Measurements from ENCODE around the gene TTC39B. TPM values are rescaled to one million over a fixed set of nuclear protein-coding genes. Genes with fewer than 3 reads are reported as not detected.

TTC39B gene
- total RNA-seq, 1 experiment from 2014 or later: 7.4 TPM

DNA sequence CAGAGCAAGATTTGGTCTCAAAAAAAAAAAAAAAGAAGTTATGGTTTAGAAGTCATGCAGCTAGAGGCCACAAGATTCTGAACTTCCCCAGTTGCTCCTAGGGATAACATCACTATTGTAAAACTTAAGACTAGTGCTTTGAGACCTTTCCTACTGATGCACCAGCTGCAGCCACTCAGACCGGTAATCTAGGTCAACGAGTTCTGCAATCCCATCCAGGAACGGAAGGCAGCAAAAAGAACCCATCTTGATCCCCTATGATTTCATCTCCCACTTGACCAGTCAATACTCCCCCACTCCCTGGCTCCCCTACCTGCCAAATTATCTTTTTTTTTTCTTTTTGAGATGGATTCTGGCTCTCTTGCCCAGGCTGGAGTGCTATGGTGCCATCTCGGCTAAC, 46.9 kb upstream of the TTC39B start (continued):
- TF ChIP-seq, protein P1, sequence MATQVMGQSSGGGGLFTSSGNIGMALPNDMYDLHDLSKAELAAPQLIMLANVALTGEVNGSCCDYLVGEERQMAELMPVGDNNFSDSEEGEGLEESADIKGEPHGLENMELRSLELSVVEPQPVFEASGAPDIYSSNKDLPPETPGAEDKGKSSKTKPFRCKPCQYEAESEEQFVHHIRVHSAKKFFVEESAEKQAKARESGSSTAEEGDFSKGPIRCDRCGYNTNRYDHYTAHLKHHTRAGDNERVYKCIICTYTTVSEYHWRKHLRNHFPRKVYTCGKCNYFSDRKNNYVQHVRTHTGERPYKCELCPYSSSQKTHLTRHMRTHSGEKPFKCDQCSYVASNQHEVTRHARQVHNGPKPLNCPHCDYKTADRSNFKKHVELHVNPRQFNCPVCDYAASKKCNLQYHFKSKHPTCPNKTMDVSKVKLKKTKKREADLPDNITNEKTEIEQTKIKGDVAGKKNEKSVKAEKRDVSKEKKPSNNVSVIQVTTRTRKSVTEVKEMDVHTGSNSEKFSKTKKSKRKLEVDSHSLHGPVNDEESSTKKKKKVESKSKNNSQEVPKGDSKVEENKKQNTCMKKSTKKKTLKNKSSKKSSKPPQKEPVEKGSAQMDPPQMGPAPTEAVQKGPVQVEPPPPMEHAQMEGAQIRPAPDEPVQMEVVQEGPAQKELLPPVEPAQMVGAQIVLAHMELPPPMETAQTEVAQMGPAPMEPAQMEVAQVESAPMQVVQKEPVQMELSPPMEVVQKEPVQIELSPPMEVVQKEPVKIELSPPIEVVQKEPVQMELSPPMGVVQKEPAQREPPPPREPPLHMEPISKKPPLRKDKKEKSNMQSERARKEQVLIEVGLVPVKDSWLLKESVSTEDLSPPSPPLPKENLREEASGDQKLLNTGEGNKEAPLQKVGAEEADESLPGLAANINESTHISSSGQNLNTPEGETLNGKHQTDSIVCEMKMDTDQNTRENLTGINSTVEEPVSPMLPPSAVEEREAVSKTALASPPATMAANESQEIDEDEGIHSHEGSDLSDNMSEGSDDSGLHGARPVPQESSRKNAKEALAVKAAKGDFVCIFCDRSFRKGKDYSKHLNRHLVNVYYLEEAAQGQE (IDR thresholded peaks at IDR 0.05; ENCODE audit: low read depth): no peak
- TF ChIP-seq JUND (IDR thresholded peaks at IDR 0.05) (no peak), SP1 (IDR thresholded peaks at IDR 0.05; ENCODE audit: low read depth) (no peak), EGR1 (IDR thresholded peaks at IDR 0.05; ENCODE audit: low read depth) (no peak), RAD21 (IDR thresholded peaks at IDR 0.05; ENCODE audit: low read depth) (no peak), ZFX (IDR thresholded peaks at IDR 0.05) (no peak), FOSL1 (IDR thresholded peaks at IDR 0.05; ENCODE audit: low read depth) (no peak), ZNF274 (IDR thresholded peaks at IDR 0.05; ENCODE audit: low read depth, low read length) (no peak), ELF1 (IDR thresholded peaks at IDR 0.05; ENCODE audit: borderline replicate concordance, low read depth) (no peak), POLR2AphosphoS5 (IDR thresholded peaks at IDR 0.05; ENCODE audit: low read depth, low read length) (no peak), SRF (IDR thresholded peaks at IDR 0.05; ENCODE audit: low read depth) (no peak)

DNA sequence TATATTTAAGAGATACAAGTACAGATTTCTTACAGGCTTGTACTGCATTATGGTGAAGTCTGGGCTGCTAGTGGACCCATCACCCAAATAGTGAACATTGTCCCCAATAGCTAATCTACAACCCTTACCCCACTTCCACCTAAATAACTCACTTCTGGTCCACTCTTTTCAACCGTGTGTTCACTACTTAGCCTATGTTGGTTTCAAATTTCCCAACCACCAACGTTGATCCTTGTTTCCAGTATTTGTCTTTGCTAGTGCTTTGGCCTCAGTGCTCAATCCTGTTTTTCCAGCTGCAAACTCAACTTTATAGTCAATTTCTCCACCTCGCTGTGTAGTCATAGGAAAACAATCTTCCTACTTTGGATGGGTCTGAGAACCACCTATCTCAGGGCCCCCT, 45.3 kb upstream of the TTC39B start:
- Histone ChIP-seq H2AFZ (ENCODE audit: low read depth, low read length, poor library complexity, severe bottlenecking) (no peak overlapping the region), H3K4me3 (replicated peaks in 1 of 2; ENCODE audit: low read depth in 1 of 2, low read length in 2 of 2) (no peak overlapping the region), H3K4me2 (ENCODE audit: low read length) (no peak overlapping the region), H3K27me3 (ENCODE audit: insufficient read depth, low read length) (no peaks in the 10 kb centered on the region), H3K9ac (ENCODE audit: low read length) (no peak overlapping the region), H3K27ac (ENCODE audit: low read depth, low read length) (no peak overlapping the region), H3K4me1 (ENCODE audit: control insufficient read depth in 1 of 2, insufficient read depth in 2 of 2, low read length in 2 of 2) (no peaks in the 10 kb centered on the region), H3K9me3 (ENCODE audit: control insufficient read depth in 1 of 2, insufficient read depth in 1 of 2, low read depth in 1 of 2, low read length in 2 of 2) (no peaks in the 10 kb centered on the region), H3K9me2 (ENCODE audit: insufficient read depth) (no peaks in the 10 kb centered on the region), H3K36me3 (ENCODE audit: control insufficient read depth in 1 of 2, insufficient read depth in 2 of 2, low read length in 2 of 2) (no peaks in the 10 kb centered on the region), H3K79me2 (ENCODE audit: insufficient read depth, low read length) (no peaks in the 10 kb centered on the region), H4K20me1 (ENCODE audit: insufficient read depth) (no peaks in the 10 kb centered on the region)
- BruUV-seq (replicated peaks): no TSS peak
- DNase-seq (ENCODE audit: low read depth, low spot score): no peak
- ChIA-PET CTCF (no interaction called here), POLR2A (no interaction called here), RAD21 (ENCODE audit: low non-redundant PET in 1 of 2, low total read pairs in 2 of 2, uncharacterized antibody in 2 of 2, unreplicated experiment in 2 of 2) (no interaction called here)
- ATAC-seq: no peak
- intact Hi-C loops (cut with micrococcal nuclease): no loop called here
- TF ChIP-seq EZH2 (IDR thresholded peaks at IDR 0.05): no peak
- TF ChIP-seq, protein P1 (IDR thresholded peaks at IDR 0.05; ENCODE audit: low read depth): no peak
- no peak for TF ChIP-seq FOSL1 (IDR thresholded peaks at IDR 0.05; ENCODE audit: low read depth)
- TF ChIP-seq, protein P2, sequence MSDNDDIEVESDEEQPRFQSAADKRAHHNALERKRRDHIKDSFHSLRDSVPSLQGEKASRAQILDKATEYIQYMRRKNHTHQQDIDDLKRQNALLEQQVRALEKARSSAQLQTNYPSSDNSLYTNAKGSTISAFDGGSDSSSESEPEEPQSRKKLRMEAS (IDR thresholded peaks at IDR 0.05): no peak
- TF ChIP-seq TCF7L2 (IDR thresholded peaks at IDR 0.05; ENCODE audit: borderline replicate concordance, extremely low read depth, insufficient read depth, insufficient read length): no peak
- no peak for TF ChIP-seq EGR1 (IDR thresholded peaks at IDR 0.05; ENCODE audit: low read depth)
- no peak for TF ChIP-seq POLR2AphosphoS5 (IDR thresholded peaks at IDR 0.05; ENCODE audit: low read depth, low read length)
- no peak for TF ChIP-seq ZBTB33 (IDR thresholded peaks at IDR 0.05; ENCODE audit: extremely low read depth, insufficient replicate concordance, low read length)
- TF ChIP-seq EZH2phosphoT487 (IDR thresholded peaks at IDR 0.05; ENCODE audit: borderline replicate concordance): no peak
- no peak for TF ChIP-seq ZNF274 (IDR thresholded peaks at IDR 0.05; ENCODE audit: low read depth, low read length)
- no peak for TF ChIP-seq ATF3 (IDR thresholded peaks at IDR 0.05)
